Neural progenitor cell (in vitro differentiated cells): Measurements from ENCODE around the gene SPTSSB. TPM values are rescaled to one million over a fixed set of nuclear protein-coding genes. Genes with fewer than 3 reads are reported as not detected.

ENCODE experiments used
- DNase-seq: peaks from one replicate; pipeline ENCODE4 v3.0.0-alpha.2; 2016; ENCODE audit warnings: low spot score
- H2AFZ ChIP-seq: fragments of 200-600 bp; sonication (generic); replicated peaks from 2 replicates; pipeline ENCODE4 v1.6.1; 2016; ENCODE audit warnings: antibody characterized with exemption
- H3F3A ChIP-seq: fragments of 200-600 bp; sonication (generic); 2 replicates; pipeline ENCODE4 v1.6.1; 2016; ENCODE audit warnings: antibody characterized with exemption, low read depth
- H3K27ac ChIP-seq: fragments of 200-600 bp; sonication (generic); 2 replicates; pipeline ENCODE4 v1.5.1; 2016; ENCODE audit warnings: mild to moderate bottlenecking
- H3K27me3 ChIP-seq: fragments of 200-600 bp; sonication (generic); 2 replicates; pipeline ENCODE4 v1.6.1; 2016; ENCODE audit warnings: mild to moderate bottlenecking, moderate library complexity
- H3K36me3 ChIP-seq: fragments of 200-600 bp; sonication (generic); 2 replicates; pipeline ENCODE4 v1.5.1; 2016
- H3K4me1 ChIP-seq: fragments of 200-600 bp; sonication (generic); 2 replicates; pipeline ENCODE4 v1.6.1; 2016; ENCODE audit warnings: mixed run types
- H3K4me2 ChIP-seq: fragments of 200-600 bp; sonication (generic); 2 replicates; pipeline ENCODE4 v1.6.1; 2016
- H3K4me3 ChIP-seq: fragments of 200-600 bp; sonication (generic); 2 replicates; pipeline ENCODE4 v1.5.1; 2016
- H3K79me2 ChIP-seq: fragments of 200-600 bp; sonication (generic); 2 replicates; pipeline ENCODE4 v1.6.1; 2016; ENCODE audit warnings: low read depth
- H3K9ac ChIP-seq: fragments of 200-600 bp; sonication (generic); 2 replicates; pipeline ENCODE4 v1.6.1; 2016
- H3K9me3 ChIP-seq: fragments of 200-600 bp; sonication (generic); 2 replicates; pipeline ENCODE4 v1.5.1; 2016; ENCODE audit warnings: low read depth
- H4K20me1 ChIP-seq: fragments of 200-600 bp; sonication (generic); 2 replicates; pipeline ENCODE4 v1.6.1; 2016; ENCODE audit warnings: low read depth
- H3K27ac Mint-ChIP-seq: 3 replicates; pipeline ENCODE4 v1.8.0; 2021; ENCODE audit warnings: mixed read lengths
- H3K27me3 Mint-ChIP-seq: 2 replicates; pipeline ENCODE4 v1.8.0; 2022; ENCODE audit warnings: low read depth, mild to moderate bottlenecking, inconsistent platforms, moderate library complexity, mixed read lengths; ENCODE audit not compliant: insufficient read depth
- H3K36me3 Mint-ChIP-seq: 3 replicates; pipeline ENCODE4 v1.8.0; 2021; ENCODE audit warnings: mixed read lengths
- H3K4me1 Mint-ChIP-seq: 3 replicates; pipeline ENCODE4 v1.8.0; 2021; ENCODE audit warnings: mixed read lengths
- H3K4me3 Mint-ChIP-seq: 3 replicates; pipeline ENCODE4 v1.8.0; 2021; ENCODE audit warnings: mild to moderate bottlenecking, moderate library complexity, mixed read lengths
- H3K9me3 Mint-ChIP-seq: 3 replicates; pipeline ENCODE4 v1.8.0; 2020; ENCODE audit warnings: mixed read lengths
- CTCF ChIP-seq: fragments of 200-600 bp; sonication (generic); IDR thresholded peaks from 2 replicates; pipeline ENCODE4 v1.5.1; 2017; ENCODE audit warnings: antibody characterized with exemption, mild to moderate bottlenecking
- EZH2 ChIP-seq: fragments of 200-600 bp; sonication (generic); IDR thresholded peaks from 2 replicates; pipeline ENCODE4 v1.6.1; 2017; ENCODE audit warnings: antibody characterized with exemption, mild to moderate bottlenecking, moderate library complexity
- EZH2phosphoT487 ChIP-seq: fragments of 200-600 bp; sonication (generic); IDR thresholded peaks from 2 replicates; pipeline ENCODE4 v1.6.1; 2017; ENCODE audit warnings: antibody characterized with exemption
- total RNA-seq: library from RNA; depleted of rRNA; stranded (reverse); fragments of >200 nt; gene quantifications from 2 replicates; pipeline ENCODE4 v1.2.3, GENCODE V29; 2015; ENCODE audit warnings: low replicate concordance

The SPTSSB gene
- total RNA-seq, 1 donor from 2014 or later, result 1.2 TPM

- Histone ChIP-seq H3K79me2 (no peaks in the 10 kb centered on the region), H3K27ac (no peak overlapping the region), H2AFZ (no peak overlapping the region), H4K20me1 (no peaks in the 10 kb centered on the region), H3K4me2 (no peak overlapping the region), H3K9me3 (peaks cover 6% of the 10 kb centered on the region), H3K4me3 (no peak overlapping the region), H3K9ac (no peak overlapping the region), H3K27me3 (no peaks in the 10 kb centered on the region), H3K4me1 (no peaks in the 10 kb centered on the region), H3F3A (no peaks in the 10 kb centered on the region), H3K36me3 (no peaks in the 10 kb centered on the region)
- H3K27ac Mint-ChIP-seq, result no peak overlapping the region
- TF ChIP-seq CTCF (no peak), EZH2phosphoT487 (no peak), EZH2 (no peak)
- no peaks in the 10 kb centered on the region for H3K27me3 Mint-ChIP-seq
- H3K36me3 Mint-ChIP-seq, result no peaks in the 10 kb centered on the region
- no peaks in the 10 kb centered on the region for H3K4me1 Mint-ChIP-seq
- peaks cover 2% of the 10 kb centered on the region for H3K9me3 Mint-ChIP-seq
- no peak for DNase-seq
- no peak overlapping the region for H3K4me3 Mint-ChIP-seq
These were observed 21.5 kb upstream of the SPTSSB start for GRCh38 chr3:161392853-161393252.

GRCh38 chr3:161390200-161390599, 18.9 kb upstream of the SPTSSB start:
- H3K4me1 ChIP-seq, result no peaks in the 10 kb centered on the region
- H3K9me3 ChIP-seq, result peaks cover 6% of the 10 kb centered on the region
- no peak overlapping the region for H3K27ac Mint-ChIP-seq
- no peak overlapping the region for H3K4me3 ChIP-seq
- H3K9ac ChIP-seq, result no peak overlapping the region
- H3K36me3 Mint-ChIP-seq, result no peaks in the 10 kb centered on the region
- no peaks in the 10 kb centered on the region for H3K27me3 Mint-ChIP-seq
- H3K9me3 Mint-ChIP-seq, result no peaks in the 10 kb centered on the region
- no peak for DNase-seq
- no peaks in the 10 kb centered on the region for H3K36me3 ChIP-seq
- H3K27me3 ChIP-seq, result no peaks in the 10 kb centered on the region
- no peak overlapping the region for H3K27ac ChIP-seq
- no peak overlapping the region for H3K4me2 ChIP-seq
- H4K20me1 ChIP-seq, result no peaks in the 10 kb centered on the region
- no peak overlapping the region for H3K4me3 Mint-ChIP-seq
- H2AFZ ChIP-seq, result no peak overlapping the region
- H3F3A ChIP-seq, result no peaks in the 10 kb centered on the region
- no peak for TF ChIP-seq CTCF
- TF ChIP-seq EZH2phosphoT487, result no peak
- TF ChIP-seq EZH2, result no peak
- no peaks in the 10 kb centered on the region for H3K79me2 ChIP-seq
- no peaks in the 10 kb centered on the region for H3K4me1 Mint-ChIP-seq

- H3K27me3 ChIP-seq, result no peaks in the 10 kb centered on the region
- no peak overlapping the region for H3K4me3 Mint-ChIP-seq
- H3K36me3 ChIP-seq, result no peaks in the 10 kb centered on the region
- no peak overlapping the region for H3K4me3 ChIP-seq
- no peak overlapping the region for H2AFZ ChIP-seq
- no peaks in the 10 kb centered on the region for H4K20me1 ChIP-seq
- no peaks in the 10 kb centered on the region for H3K79me2 ChIP-seq
- H3K27ac Mint-ChIP-seq, result no peak overlapping the region
- H3K4me1 Mint-ChIP-seq, result no peaks in the 10 kb centered on the region
- no peaks in the 10 kb centered on the region for H3K36me3 Mint-ChIP-seq
- TF ChIP-seq EZH2phosphoT487 (no peak), EZH2 (no peak), CTCF (no peak)
- peaks cover 6% of the 10 kb centered on the region for H3K9me3 ChIP-seq
- no peaks in the 10 kb centered on the region for H3K4me1 ChIP-seq
- no peak overlapping the region for H3K27ac ChIP-seq
- H3K27me3 Mint-ChIP-seq, result no peaks in the 10 kb centered on the region
- H3K9ac ChIP-seq, result no peak overlapping the region
- H3F3A ChIP-seq, result no peaks in the 10 kb centered on the region
- H3K4me2 ChIP-seq, result no peak overlapping the region
- no peaks in the 10 kb centered on the region for H3K9me3 Mint-ChIP-seq
- no peak for DNase-seq
These were observed 18.2 kb upstream of the SPTSSB start for GRCh38 chr3:161389445-161390035.
